Left kidney (tissue), 2 donors: ENCODE data around the gene OR2H1. TPM values are rescaled to one million over a fixed set of nuclear protein-coding genes. Genes with fewer than 3 reads are reported as not detected.

Experiments used
- DNase-seq: peaks from one replicate; pipeline ENCODE4 v3.0.0-alpha.2; 2013
- polyA plus RNA-seq: library from polyadenylated mRNA; unstranded; fragments of 120-200 nt; gene quantifications from one replicate; pipeline ENCODE4 v1.2.1, GENCODE V29; 2013; ENCODE audit not compliant: insufficient read length

Gene OR2H1
- polyA plus RNA-seq, 1 donor: not detected

- DNase-seq: no peak
These were observed 26.8 kb downstream of the OR2H1 start for GRCh38 chr6:29483735-29484134.

- DNase-seq: no peak
These were observed 29.6 kb downstream of the OR2H1 start for GRCh38 chr6:29486577-29486976.

- DNase-seq: no peak
These were observed 30.2 kb downstream of the OR2H1 start for GRCh38 chr6:29487131-29487530.

GRCh38 chr6:29487660-29488059 lies 30.7 kb downstream of the OR2H1 start, which contains the start of gene MAS1L:
TSS of gene MAS1L (minus strand) at chr6:29487956. CDS start at chr6:29487902, 54 bp downstream.
- no peak for DNase-seq

- no peak for DNase-seq
These were observed 31.9 kb downstream of the OR2H1 start for GRCh38 chr6:29488874-29489273.

- no peak for DNase-seq
These were observed 32.3 kb downstream of the OR2H1 start for GRCh38 chr6:29489286-29489685.

- DNase-seq: no peak
These were observed 33.1 kb downstream of the OR2H1 start for GRCh38 chr6:29490055-29490454.

- no peak for DNase-seq
These were observed 33.6 kb downstream of the OR2H1 start for GRCh38 chr6:29490552-29490951.

GRCh38 chr6:29491574-29491973 lies 34.6 kb downstream of the OR2H1 start:
- DNase-seq: no peak

- no peak for DNase-seq
These were observed 36.3 kb downstream of the OR2H1 start for GRCh38 chr6:29493261-29493660.

GRCh38 chr6:29494131-29494530 lies 37.2 kb downstream of the OR2H1 start:
- no peak for DNase-seq

GRCh38 chr6:29495571-29495970 lies 38.6 kb downstream of the OR2H1 start:
- DNase-seq: no peak

GRCh38 chr6:29496961-29497360 lies 40.0 kb downstream of the OR2H1 start:
- no peak for DNase-seq

- no peak for DNase-seq
These were observed 42.7 kb downstream of the OR2H1 start for GRCh38 chr6:29499704-29500103.

- no peak for DNase-seq
These were observed 43.6 kb downstream of the OR2H1 start for GRCh38 chr6:29500594-29500993.

- DNase-seq: no peak
These were observed 44.2 kb downstream of the OR2H1 start for GRCh38 chr6:29501106-29501505.

GRCh38 chr6:29502181-29502580 lies 45.2 kb downstream of the OR2H1 start:
- no peak for DNase-seq

- DNase-seq: no peak
These were observed 45.6 kb downstream of the OR2H1 start for GRCh38 chr6:29502597-29502996.

GRCh38 chr6:29504961-29505360 lies 48.0 kb downstream of the OR2H1 start:
- no peak for DNase-seq

- no peak for DNase-seq
These were observed 48.9 kb downstream of the OR2H1 start for GRCh38 chr6:29505808-29506207.

GRCh38 chr6:29506446-29507067 lies 49.6 kb downstream of the OR2H1 start:
- DNase-seq: no peak

- DNase-seq: no peak
These were observed 50.4 kb downstream of the OR2H1 start for GRCh38 chr6:29507319-29507718.

GRCh38 chr6:29509239-29509638 lies 52.3 kb downstream of the OR2H1 start:
- DNase-seq: no peak

GRCh38 chr6:29509711-29510110 lies 52.8 kb downstream of the OR2H1 start:
- no peak for DNase-seq

- DNase-seq: no peak
These were observed 53.2 kb downstream of the OR2H1 start for GRCh38 chr6:29510202-29510601.
